GM19025 (cell line): Measurements from ENCODE around the gene OR2T11.
"Not testable (repeated sequence)": the region's sequence is repeated elsewhere in the genome, so short reads cannot be mapped to it uniquely, and the experiment has no call there.

Source experiments
- ATAC-seq: cut with Tn5 transposase; IDR thresholded peaks from one replicate; pipeline ENCODE4 v1.9.1; 2021; ENCODE audit warnings: mild to moderate bottlenecking, low read depth, moderate library complexity; ENCODE audit not compliant: unreplicated experiment

The OR2T11 gene

GRCh38 chr1:248634991-248635390, at the start of gene OR2T11:
TSS of gene OR2T11 (minus strand) at chr1:248635091. CDS start at chr1:248627128, 7,963 bp downstream.
- not testable (repeated sequence) for ATAC-seq

- ATAC-seq: no peak
Observed at GRCh38 chr1:248681651-248682050, 46.8 kb upstream of the OR2T11 start.

GRCh38 chr1:248670003-248670402, 35.1 kb upstream of the OR2T11 start:
- no peak for ATAC-seq

GRCh38 chr1:248663453-248664328, 28.8 kb upstream of the OR2T11 start:
- ATAC-seq: peak; percentile 95

- peak; percentile 42 for ATAC-seq
Observed at GRCh38 chr1:248656797-248657196, 21.9 kb upstream of the OR2T11 start.

GRCh38 chr1:248655354-248655753, 20.5 kb upstream of the OR2T11 start, which contains the start of gene OR2T27:
TSS of gene OR2T27 (minus strand) at chr1:248655528. CDS start at chr1:248650884, 4,644 bp downstream.
- ATAC-seq: not testable (repeated sequence)

GRCh38 chr1:248648770-248649536, 14.1 kb upstream of the OR2T11 start:
- ATAC-seq: not testable (repeated sequence)

GRCh38 chr1:248645178-248645577, 10.3 kb upstream of the OR2T11 start, which contains the start of gene OR2T35:
TSS of gene OR2T35 (minus strand) at chr1:248645278. CDS start at chr1:248639258, 6,020 bp downstream.
- ATAC-seq: not testable (repeated sequence)

- peak; percentile 60 for ATAC-seq
Observed at GRCh38 chr1:248642971-248643651, 8.2 kb upstream of the OR2T11 start.

GRCh38 chr1:248641583-248641982, 6.7 kb upstream of the OR2T11 start:
- ATAC-seq: peak; percentile 3

- peak; percentile 25 for ATAC-seq
Observed at GRCh38 chr1:248640906-248641305, 6.0 kb upstream of the OR2T11 start.

- ATAC-seq: peak; percentile 26
Observed at GRCh38 chr1:248639652-248640051, 4.8 kb upstream of the OR2T11 start.

GRCh38 chr1:248636612-248637011, 1.7 kb upstream of the OR2T11 start:
- ATAC-seq: not testable (repeated sequence)

- ATAC-seq: no peak
Observed at GRCh38 chr1:248631354-248632008, 3.4 kb downstream of the OR2T11 start.

GRCh38 chr1:248630551-248630950, 4.3 kb downstream of the OR2T11 start:
- ATAC-seq: no peak

- ATAC-seq: peak; percentile 97
Observed at GRCh38 chr1:248627971-248628844, 6.7 kb downstream of the OR2T11 start.

- no peak for ATAC-seq
Observed at GRCh38 chr1:248625971-248626370, 8.9 kb downstream of the OR2T11 start.

- ATAC-seq: no peak
Observed at GRCh38 chr1:248625166-248625565, 9.7 kb downstream of the OR2T11 start.

- ATAC-seq: peak; percentile 88
Observed at GRCh38 chr1:248622570-248623001, 12.3 kb downstream of the OR2T11 start.
